Mesothelial cell of epicardium (in vitro differentiated cells): ENCODE results near the gene PTRH1. TPM values are rescaled to one million over a fixed set of nuclear protein-coding genes. Genes with fewer than 3 reads are reported as not detected.

Source experiments
- DNase-seq, 2 experiments: peaks; one replicate each; pipeline ENCODE4 v3.0.0; 2021; ENCODE audit warnings: low spot score in 2 of 2; ENCODE audit not compliant: unreplicated experiment in 2 of 2
- H3K27ac Mint-ChIP-seq: 2 replicates; pipeline ENCODE4 v1.8.0; 2021; ENCODE audit warnings: mixed read lengths
- H3K27me3 Mint-ChIP-seq: 2 replicates; pipeline ENCODE4 v1.8.0; 2021; ENCODE audit warnings: low read depth, mixed read lengths
- H3K36me3 Mint-ChIP-seq: 2 replicates; pipeline ENCODE4 v1.8.0; 2021; ENCODE audit warnings: mixed read lengths
- H3K4me1 Mint-ChIP-seq: 2 replicates; pipeline ENCODE4 v1.8.0; 2021; ENCODE audit warnings: mixed read lengths
- H3K4me3 Mint-ChIP-seq: 2 replicates; pipeline ENCODE4 v1.8.0; 2021; ENCODE audit warnings: mild to moderate bottlenecking, moderate library complexity, mixed read lengths
- H3K9me3 Mint-ChIP-seq: 2 replicates; pipeline ENCODE4 v1.8.0; 2021; ENCODE audit warnings: mixed read lengths
- total RNA-seq: library from RNA; stranded (reverse); gene quantifications from 3 replicates; pipeline ENCODE4 v1.2.1, GENCODE V29; 2021
- TF ChIP-seq, protein P1 (sequence below): fragments of 200-600 bp; sonication (generic); IDR thresholded peaks from one replicate; pipeline ENCODE4 v1.5.0; 2021; ENCODE audit warnings: antibody characterized with exemption; ENCODE audit not compliant: unreplicated experiment

PTRH1 gene
- total RNA-seq, 1 donor from 2014 or later, result 9.5 TPM

DNA sequence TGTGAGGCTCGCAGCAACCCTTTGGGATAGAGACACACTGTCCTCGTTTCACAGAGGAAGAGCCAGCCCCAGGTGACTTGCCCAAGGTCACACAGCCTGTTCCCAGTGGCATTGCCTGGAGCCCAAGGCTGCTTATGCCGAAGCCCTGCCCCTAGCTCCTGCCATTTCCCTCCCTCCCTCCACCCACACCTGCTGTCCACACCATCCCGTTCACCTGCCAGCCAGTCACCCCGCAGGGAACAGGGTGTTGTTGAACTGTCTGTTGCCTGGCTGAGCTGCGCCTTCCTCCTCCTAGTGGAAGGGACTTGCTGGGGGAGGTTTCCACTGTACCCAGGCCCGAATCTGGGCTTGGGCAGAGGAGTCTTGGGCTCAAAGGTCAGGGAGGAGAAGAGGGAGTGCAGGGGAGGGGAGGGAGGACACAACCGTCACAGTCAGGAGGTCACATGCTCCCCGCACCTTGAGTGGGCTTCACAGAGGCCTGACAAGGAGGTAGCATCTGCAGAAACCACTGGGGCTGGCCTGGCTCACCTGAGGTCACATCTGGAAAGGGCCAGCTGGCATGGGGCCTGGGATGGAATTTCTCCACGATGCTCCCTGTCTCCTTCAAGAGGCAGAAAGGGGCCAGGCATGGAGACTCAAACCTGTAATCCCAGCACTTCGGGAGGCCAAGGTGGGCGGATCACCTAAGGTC lies 6.7 kb upstream of the PTRH1 start:
- TF ChIP-seq, protein P1, sequence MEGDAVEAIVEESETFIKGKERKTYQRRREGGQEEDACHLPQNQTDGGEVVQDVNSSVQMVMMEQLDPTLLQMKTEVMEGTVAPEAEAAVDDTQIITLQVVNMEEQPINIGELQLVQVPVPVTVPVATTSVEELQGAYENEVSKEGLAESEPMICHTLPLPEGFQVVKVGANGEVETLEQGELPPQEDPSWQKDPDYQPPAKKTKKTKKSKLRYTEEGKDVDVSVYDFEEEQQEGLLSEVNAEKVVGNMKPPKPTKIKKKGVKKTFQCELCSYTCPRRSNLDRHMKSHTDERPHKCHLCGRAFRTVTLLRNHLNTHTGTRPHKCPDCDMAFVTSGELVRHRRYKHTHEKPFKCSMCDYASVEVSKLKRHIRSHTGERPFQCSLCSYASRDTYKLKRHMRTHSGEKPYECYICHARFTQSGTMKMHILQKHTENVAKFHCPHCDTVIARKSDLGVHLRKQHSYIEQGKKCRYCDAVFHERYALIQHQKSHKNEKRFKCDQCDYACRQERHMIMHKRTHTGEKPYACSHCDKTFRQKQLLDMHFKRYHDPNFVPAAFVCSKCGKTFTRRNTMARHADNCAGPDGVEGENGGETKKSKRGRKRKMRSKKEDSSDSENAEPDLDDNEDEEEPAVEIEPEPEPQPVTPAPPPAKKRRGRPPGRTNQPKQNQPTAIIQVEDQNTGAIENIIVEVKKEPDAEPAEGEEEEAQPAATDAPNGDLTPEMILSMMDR, result no peak
- H3K27me3 Mint-ChIP-seq, result peaks cover 3% of the 10 kb centered on the region
- no peak for DNase-seq
- no peaks in the 10 kb centered on the region for H3K9me3 Mint-ChIP-seq
- H3K4me1 Mint-ChIP-seq, result no peaks in the 10 kb centered on the region
- H3K36me3 Mint-ChIP-seq, result no peaks in the 10 kb centered on the region
- no peak overlapping the region for H3K27ac Mint-ChIP-seq
- H3K4me3 Mint-ChIP-seq, result no peak overlapping the region

DNA sequence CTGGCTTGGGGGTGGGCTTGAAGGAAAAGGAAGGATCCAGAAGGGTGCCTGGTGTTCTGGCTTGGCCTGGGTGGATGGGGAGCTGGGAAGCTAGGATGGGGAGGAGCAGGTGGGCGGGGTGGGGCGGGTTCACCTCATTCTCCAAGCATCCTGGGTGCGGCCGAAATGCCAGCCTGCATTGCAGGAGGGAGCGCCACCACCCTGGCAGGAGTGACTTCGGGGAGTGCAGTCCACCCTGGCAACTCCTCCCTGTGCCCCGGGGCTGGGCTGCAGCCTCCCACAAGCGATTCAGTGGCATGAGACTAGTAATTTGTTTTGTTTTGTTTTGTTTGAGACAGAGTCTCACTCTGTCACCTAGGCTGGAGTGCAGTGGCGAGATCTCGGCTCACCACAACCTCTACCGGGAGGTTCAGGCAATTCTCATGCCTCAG lies 5.9 kb upstream of the PTRH1 start:
- TF ChIP-seq, protein P1, result no peak
- no peaks in the 10 kb centered on the region for H3K4me1 Mint-ChIP-seq
- no peak overlapping the region for H3K4me3 Mint-ChIP-seq
- H3K27me3 Mint-ChIP-seq, result peaks cover 3% of the 10 kb centered on the region
- H3K27ac Mint-ChIP-seq, result no peak overlapping the region
- no peak for DNase-seq
- H3K9me3 Mint-ChIP-seq, result no peaks in the 10 kb centered on the region
- no peaks in the 10 kb centered on the region for H3K36me3 Mint-ChIP-seq

DNA sequence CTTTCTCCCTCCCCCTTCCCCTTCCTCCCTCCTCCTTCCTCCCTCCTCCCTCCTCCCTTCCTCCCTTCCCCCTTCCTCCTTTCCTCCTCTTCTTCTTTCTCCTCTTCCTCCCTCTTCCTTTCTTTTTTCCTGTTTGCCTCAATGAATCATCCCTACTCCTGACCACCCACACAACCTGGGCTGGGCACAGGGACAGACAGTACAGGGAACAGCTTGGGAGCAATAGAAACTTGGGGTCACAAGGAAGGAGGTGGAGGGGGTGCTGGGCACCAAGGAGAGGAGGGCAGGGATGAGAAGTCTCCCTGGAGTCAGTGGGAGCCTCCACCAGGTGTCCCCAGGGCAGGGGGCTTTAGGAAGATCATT lies 5.4 kb upstream of the PTRH1 start:
- Mint-ChIP-seq H3K27ac (no peak overlapping the region), H3K27me3 (peaks cover 3% of the 10 kb centered on the region), H3K4me3 (no peak overlapping the region), H3K4me1 (peaks cover 6% of the 10 kb centered on the region), H3K9me3 (no peaks in the 10 kb centered on the region), H3K36me3 (no peaks in the 10 kb centered on the region)
- no peak for DNase-seq
- TF ChIP-seq, protein P1, result no peak

DNA sequence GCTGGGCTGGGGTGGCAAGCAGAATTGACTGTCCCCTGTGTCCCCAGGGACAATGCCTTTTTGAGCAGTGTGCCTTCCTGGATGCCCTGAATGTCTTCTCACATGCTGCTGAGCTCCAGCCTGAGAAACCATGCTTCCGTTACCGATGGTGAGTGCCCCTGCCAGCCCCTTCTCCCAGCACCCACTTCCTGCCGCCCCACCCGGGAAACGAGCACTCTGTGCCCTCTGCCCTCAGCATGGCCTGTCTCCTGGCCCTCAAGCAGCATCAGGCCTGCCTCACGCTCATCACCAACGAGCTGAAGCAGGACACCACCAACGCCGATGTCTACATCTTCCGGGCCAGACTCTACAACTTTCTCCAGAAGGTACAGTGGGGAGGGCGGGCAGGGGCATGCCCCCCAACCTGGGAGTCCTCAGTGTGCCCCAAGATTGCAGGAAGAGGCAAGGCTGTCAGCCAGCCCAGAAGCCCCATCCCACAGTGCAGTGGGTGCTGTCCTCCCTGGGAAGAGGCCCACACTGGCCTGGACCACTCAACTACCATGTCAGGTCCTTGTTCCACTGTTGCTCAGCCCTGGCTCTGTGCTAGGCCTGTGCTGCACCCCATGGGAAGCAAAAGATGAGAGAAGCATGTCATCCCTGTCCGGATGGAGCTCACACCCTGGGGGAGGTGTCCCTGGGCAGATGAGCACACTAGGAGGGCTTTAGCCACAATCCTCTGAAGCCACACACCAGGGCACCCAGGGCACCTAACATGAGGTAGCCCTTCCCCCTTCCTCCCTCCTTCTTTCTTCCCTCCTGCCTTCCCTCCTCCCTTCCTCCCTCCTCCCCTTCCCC lies 4.8 kb upstream of the PTRH1 start:
- TF ChIP-seq, protein P1, result no peak
- H3K27ac Mint-ChIP-seq, result no peak overlapping the region
- H3K4me3 Mint-ChIP-seq, result no peak overlapping the region
- H3K4me1 Mint-ChIP-seq, result peaks cover 8% of the 10 kb centered on the region
- H3K27me3 Mint-ChIP-seq, result peaks cover 3% of the 10 kb centered on the region
- H3K9me3 Mint-ChIP-seq, result no peaks in the 10 kb centered on the region
- no peaks in the 10 kb centered on the region for H3K36me3 Mint-ChIP-seq
- DNase-seq, result no peak

DNA sequence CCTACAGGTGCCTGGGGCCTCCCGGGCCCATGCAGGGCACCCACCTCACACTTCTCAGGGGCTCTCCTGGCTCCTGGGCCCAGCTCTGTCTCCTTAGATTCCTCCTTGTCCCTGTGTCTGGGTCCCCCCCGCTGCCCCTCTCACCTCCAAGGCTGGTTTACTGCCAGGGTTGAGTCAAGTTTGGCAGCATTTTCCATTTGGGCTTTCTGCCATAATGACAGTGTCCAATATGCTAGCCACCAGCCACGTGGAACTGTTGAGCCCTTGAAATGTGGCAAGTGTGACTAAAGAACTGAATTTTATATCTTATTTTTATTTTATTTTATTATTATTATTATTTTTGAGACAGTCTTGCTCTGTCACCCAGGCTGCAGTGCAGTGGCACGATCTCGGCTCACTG lies 2.3 kb upstream of the PTRH1 start:
- H3K36me3 Mint-ChIP-seq, result no peaks in the 10 kb centered on the region
- no peaks in the 10 kb centered on the region for H3K9me3 Mint-ChIP-seq
- peaks cover 12% of the 10 kb centered on the region for H3K4me1 Mint-ChIP-seq
- H3K4me3 Mint-ChIP-seq, result no peak overlapping the region
- TF ChIP-seq, protein P1, result no peak
- H3K27me3 Mint-ChIP-seq, result peaks cover 3% of the 10 kb centered on the region
- no peak overlapping the region for H3K27ac Mint-ChIP-seq
- DNase-seq, result no peak
